GM10847 (cell line): ENCODE measurements around the gene KIT.

Experiments used
- POLR2A ChIP-seq: IDR thresholded peaks from 2 replicates; pipeline ENCODE4 v1.6.1; 2011; ENCODE audit not compliant: insufficient read length; ENCODE audit errors: extremely low read depth

KIT gene

DNA sequence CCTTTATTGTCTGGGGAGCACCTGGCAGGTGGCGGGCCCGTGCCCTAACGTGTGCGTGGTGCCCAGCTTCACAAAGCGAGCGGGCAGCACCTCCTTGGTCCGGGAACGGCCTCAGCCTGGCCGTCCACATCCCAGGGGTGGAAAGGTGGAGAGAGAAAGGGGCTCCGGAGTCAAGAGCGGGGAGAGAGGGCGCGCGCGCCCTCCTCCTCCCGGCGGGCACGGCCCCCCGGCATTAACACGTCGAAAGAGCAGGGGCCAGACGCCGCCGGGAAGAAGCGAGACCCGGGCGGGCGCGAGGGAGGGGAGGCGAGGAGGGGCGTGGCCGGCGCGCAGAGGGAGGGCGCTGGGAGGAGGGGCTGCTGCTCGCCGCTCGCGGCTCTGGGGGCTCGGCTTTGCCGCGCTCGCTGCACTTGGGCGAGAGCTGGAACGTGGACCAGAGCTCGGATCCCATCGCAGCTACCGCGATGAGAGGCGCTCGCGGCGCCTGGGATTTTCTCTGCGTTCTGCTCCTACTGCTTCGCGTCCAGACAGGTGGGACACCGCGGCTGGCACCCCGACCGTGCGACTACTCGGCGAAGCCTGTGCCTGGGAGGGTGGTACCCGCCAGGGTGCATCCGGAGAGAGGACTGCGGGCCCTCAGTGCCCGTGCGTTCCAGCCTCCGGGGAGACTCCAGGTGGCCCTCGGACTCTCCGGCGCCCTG is at the start of gene KIT:
TSS of gene KIT (plus strand) at position 407 of the 701 bp plus-strand sequence. CDS start at position 465, 58 bp downstream.
- TF ChIP-seq POLR2A = no peak

DNA sequence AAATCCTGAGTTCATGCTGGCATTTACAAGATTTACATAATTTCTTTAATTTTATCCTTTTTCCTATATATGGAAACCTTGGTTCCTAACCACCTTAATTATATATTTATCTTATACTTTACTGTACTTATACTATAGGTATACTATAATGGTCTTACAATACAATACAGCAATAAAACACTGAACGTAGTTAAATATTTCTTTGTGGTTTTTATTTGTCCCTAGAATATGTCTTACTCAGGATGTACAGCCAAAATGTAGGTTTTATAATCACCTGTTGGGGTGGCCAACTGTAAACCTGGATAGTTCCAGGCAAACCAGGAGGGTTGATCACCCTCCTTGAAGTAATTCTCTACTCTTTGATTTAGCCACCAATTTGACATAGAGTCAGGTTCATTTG is 48.4 kb upstream of the KIT start:
- no peak for TF ChIP-seq POLR2A

DNA sequence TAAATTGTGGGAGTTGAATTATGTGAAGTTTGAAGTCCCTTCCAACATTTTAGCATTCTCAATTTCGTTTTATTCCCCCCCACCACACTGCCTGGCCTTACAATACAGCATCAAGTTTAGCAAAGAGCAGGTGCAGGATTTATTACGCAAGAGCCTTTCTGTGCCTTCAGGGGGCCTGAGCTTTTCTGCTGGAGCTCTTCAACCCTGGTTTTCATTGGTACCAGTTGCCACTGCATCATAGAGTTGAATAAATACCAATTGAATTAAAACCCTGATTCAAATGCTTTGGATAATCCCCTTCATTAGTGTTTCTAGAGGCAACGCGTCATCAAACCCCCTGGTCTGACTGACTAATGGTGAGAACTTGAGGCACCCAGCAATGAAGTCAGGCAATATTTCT is 43.6 kb upstream of the KIT start:
- no peak for TF ChIP-seq POLR2A

DNA sequence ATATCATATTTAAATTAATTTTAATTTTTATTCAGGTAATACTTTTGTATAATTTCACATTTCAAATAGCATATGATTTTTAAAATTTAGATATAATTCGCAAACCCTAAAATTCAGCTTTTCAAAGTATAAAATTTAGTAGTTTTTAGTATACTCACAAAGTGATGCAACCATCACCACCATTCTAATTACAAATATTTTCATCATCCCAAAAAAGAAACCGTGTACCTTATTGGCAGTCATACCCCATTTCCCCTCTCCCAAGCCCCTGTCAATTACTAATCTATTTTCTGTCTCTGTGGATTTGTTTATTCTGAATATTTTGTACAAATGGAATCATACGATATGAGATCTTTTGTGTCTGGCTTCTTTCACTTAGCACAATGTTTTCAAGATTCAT is 37.0 kb upstream of the KIT start:
- TF ChIP-seq POLR2A = no peak

DNA sequence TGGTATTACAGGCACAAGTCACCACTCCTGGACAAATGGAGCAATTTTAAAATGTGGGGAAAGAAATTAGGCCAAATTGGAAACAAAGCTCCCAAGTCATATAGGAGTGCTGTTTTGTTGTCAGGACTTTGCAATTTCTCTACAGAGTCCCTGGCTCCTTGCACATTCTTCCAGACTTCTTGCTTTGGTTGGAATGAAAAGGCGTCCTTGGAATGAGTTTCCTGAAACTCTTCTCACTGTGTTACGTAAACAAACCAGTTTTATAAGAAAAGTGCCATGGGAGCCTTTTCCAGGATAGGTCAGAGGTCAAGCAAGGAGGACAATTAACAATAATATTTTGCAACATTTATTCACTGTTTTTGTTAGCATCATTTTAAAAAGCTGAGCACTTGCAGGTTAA is 32.4 kb upstream of the KIT start:
- TF ChIP-seq POLR2A = no peak

DNA sequence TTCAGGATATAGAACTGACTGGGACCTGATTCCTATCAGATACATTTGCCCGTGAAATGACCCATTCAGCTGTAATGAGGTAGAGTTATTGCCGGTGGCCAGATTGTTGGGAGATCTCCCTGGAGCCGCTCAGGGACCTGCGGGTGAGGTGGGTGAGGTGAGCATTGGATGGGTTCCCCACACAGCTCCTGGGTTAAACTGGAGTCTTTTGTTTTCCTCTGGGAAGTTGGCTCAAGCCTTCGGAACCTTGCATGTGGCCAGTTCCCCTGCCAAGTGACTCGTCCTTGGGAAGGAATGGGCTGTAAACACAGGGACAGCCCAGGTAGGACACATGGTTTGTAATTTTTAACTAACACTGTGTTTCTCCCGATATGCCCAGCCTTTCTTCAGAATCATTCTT is 31.6 kb upstream of the KIT start:
- no peak for TF ChIP-seq POLR2A

DNA sequence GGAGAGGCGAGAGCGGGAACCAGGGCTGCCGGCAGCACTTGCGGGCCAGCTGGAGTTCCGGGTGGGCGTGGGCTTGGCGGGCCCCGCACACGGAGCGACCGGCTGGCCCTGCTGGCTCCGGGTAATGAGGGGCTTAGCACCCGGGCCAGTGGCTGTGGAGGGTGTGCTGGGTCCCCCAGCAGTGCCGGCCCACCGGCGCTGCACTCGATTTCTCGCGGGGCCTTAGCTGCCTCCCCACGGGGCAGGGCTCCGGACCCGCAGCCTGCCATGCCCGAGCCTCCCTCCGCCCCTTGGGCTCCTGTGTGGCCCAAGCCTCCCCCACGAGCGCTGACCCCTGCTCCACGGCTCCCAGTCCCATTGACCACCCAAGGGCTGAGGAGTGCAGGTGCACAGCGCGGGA is 25.2 kb upstream of the KIT start:
- TF ChIP-seq POLR2A = no peak

DNA sequence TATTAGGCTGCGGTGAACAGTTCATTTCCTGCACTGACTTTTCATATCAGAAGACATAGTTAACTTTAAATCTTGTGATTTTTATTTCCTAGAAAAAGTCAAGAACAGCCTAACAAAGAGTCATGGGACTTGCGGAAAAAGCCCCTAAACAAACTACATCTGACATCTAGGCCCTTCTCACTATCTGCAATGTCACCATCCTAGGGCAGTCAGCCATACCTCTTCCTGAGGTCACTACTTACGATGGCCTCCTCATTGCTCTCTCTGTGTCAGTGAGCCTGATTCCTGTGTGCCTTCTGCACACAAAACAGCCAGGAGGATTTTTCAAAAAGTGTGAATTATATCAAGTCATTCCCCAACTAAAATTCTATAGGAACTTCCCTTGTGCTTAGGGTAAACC is 22.4 kb upstream of the KIT start:
- TF ChIP-seq POLR2A = no peak

DNA sequence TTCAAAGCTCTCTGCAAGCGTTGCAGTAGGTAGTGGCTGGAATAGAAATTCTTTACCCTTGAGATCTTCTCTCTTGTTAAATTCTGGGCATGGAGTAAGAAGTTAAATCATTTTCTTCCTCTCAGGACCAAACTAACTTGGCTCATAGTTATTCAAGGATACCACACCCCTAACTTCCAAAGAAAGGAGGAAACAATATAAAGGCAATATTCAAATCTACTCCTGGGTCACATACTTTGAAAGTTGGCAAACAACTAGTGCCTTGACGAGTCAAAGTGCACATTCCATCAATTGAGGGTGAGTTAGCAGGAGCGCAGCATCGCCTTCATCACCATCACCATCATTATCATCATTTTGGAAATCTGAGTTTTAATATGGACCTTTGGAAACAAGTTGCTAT is 20.4 kb upstream of the KIT start:
- TF ChIP-seq POLR2A = no peak

DNA sequence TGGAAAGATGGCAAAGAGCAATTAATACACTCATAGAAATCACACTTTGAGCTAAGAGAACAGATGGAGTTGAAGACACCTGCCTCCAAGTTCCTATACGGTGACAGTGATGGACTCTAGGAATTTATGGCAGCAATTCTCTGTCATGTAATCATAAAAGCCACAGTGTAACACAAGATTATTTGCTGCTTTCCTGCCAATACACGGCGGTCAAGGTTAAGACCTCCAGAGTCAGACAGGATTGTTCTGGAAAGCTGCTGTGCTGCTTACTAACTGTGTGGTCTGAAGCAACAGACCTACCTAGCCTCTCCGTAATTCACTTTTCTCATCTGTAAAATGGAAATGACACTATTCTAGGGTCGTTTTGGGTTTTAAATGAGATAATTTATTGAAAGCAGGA is 14.6 kb upstream of the KIT start:
- TF ChIP-seq POLR2A = no peak

DNA sequence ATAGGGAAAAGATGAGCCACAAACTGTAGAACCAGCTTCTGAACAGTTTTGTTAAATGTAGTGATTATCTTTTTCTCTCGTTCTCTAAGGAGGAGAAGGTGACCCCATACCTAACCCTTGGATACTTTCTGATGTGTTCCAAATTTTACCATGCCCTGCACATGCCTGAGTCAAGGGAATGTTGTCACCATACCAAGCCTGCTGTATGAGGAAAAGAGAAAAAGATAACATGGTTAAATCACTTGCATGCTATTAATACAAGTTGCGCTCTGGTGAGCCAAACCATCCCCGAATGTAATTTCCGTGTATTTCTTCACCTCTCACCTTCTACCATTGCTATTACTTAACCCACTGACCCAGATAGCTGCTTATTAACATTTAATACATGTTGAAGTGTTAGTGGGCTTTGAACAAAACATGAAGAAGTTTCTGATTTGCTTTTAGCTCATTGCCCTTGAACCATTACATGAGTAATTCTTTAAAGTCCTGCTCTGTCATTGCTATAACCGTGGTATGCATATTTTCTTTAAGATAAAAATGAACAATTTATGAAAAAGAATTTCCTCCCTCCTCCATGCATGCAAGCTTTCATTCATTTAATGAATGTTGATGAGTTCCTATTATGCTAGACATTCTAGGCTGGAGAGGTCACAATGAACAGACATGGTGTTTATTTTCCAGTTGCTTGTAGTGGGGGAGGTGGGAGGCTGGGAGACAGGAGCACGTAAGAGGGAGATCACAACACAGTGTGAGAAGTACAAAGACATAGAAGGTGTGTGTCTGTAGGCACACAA is 13.6 kb upstream of the KIT start:
- TF ChIP-seq POLR2A = no peak

DNA sequence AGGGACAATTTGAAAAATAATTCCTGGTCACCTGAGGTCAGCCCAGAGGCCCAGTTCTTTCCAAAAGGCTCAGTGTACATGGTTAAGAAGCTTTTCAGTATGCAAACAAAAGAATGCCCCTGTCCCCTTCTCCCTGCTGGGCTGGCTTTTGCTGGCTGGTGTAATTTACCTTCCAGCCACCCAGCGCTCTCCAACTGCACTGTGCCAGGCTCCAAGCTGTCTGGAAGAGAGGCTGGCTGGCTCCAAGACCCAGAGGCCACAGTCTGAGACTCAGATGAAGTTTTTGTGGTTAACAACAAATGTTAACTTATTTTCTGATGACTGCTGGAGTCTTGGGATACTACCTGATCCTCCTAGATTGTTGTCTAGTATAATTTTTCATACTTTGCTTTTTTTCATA is 11.9 kb upstream of the KIT start:
- no peak for TF ChIP-seq POLR2A

DNA sequence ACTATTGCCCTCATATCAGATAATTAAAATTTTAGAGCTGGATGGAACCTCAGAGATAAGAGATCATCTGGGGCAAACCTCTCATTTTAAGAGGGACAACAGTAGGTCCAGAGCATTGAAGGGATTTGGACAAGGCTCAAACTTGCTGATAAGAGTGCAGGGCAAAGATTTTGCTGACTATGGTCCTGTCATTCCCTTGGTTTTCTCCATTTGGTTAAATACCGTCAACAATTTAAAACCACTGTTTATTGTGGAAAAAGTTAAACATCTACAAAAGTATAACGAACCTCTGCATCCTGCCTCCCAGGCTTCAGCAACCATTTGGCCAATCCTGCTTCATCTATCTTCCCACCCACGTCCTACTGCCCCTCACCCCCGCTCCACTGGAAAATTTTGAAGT is 10.7 kb upstream of the KIT start:
- no peak for TF ChIP-seq POLR2A

DNA sequence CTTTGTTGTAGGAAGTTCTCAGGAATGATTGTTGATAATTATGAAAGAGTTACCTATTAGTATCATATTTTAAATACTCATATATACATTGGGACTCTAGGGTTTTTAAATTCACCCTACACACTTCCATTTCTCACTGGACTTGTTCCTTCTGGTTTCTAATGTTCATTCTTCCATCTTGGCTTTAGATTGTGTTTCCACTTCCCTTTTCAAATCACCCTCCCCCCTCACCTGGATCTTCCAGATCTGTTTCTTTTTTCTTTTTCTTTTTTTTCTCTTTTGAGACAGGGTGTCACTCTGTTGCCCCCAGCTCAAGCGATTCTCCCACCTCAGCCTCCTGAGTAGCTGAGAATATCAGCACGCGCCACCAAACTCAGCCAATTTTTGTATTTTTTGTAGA is 6.7 kb upstream of the KIT start:
- TF ChIP-seq POLR2A = no peak

DNA sequence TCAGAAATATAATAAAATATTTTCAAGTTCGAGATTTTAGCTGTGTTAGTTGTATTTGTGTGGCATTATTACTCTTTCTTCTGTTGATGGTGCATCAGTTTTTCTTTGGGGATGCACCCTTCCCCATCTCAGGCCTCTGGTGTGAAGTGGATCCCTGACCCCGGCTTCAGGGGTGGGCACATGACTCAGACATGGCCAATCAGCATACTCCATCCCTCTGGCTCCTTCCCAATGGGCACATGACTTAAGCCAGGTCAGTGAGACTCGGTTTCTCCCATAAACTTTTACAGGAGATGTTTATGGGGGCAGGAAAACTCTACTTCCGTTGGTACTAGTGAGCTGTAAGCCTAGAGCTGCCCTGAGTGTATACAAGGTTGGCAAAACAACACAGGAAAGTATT is 3.0 kb upstream of the KIT start:
- no peak for TF ChIP-seq POLR2A

DNA sequence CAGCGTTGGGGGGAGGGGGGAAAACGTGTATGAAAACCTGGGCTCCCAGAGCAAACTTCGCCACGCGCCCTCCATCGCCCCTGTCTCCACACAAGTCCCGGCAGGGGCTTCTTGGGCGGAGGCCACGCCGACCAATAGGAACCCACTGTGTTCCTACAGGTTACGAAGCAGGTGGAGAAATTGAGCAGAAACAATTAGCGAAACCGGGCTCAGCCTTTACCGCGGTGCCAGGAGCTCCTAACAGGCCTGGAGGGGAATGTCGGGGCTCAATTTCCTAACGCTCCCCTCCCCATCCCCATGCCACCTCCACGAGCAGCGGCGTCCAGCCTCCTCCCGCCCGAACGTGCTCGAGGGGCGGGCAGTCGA is 589 bp upstream of the KIT start:
- TF ChIP-seq POLR2A = no peak
